Astrocyte (in vitro differentiated cells and primary cell): ENCODE data around the gene SCARF1. TPM values are rescaled to one million over a fixed set of nuclear protein-coding genes. Genes with fewer than 3 reads are reported as not detected.

Experiments
- DNase-seq: peaks from one replicate; pipeline ENCODE4 v3.0.0-alpha.2; 2010; ENCODE audit warnings: low read depth
- FAIRE-seq: peaks from 2 replicates; lab custom pipeline; 2011; peaks lifted over from hg19 to GRCh38; lab: Jason Lieb, UNC
- H2AFZ ChIP-seq: 2 replicates; pipeline ENCODE4 v1.6.0; 2012; ENCODE audit warnings: low read depth, low read length, inconsistent platforms
- H3K27ac ChIP-seq: 2 replicates; pipeline ENCODE4 v1.5.1; 2011; ENCODE audit warnings: low read depth, low read length, inconsistent platforms
- H3K27me3 ChIP-seq: 2 replicates; pipeline ENCODE4 v1.6.0; 2011; ENCODE audit warnings: low read length, inconsistent platforms; ENCODE audit not compliant: insufficient read depth
- H3K36me3 ChIP-seq: 2 replicates; pipeline ENCODE4 v1.5.1; 2011; ENCODE audit warnings: low read length, inconsistent platforms; ENCODE audit not compliant: insufficient read depth
- H3K4me1 ChIP-seq: 2 replicates; pipeline ENCODE4 v1.5.1; 2011; ENCODE audit warnings: low read length, inconsistent platforms; ENCODE audit not compliant: insufficient read depth
- H3K4me2 ChIP-seq: 2 replicates; pipeline ENCODE4 v1.6.0; 2012; ENCODE audit warnings: low read length, inconsistent platforms
- H3K4me3 ChIP-seq: 2 replicates; pipeline ENCODE4 v1.5.1; 2011; ENCODE audit warnings: low read depth, mild to moderate bottlenecking, low read length, inconsistent platforms; ENCODE audit not compliant: insufficient read depth
- H3K79me2 ChIP-seq: 2 replicates; pipeline ENCODE4 v1.6.0; 2012; ENCODE audit warnings: mild to moderate bottlenecking, low read length, inconsistent platforms; ENCODE audit not compliant: insufficient read depth
- H3K9ac ChIP-seq: 2 replicates; pipeline ENCODE4 v1.6.0; 2012; ENCODE audit warnings: mild to moderate bottlenecking, low read length, inconsistent platforms
- H3K9me3 ChIP-seq: 2 replicates; pipeline ENCODE4 v1.5.1; 2012; ENCODE audit warnings: low read depth, mild to moderate bottlenecking, low read length, inconsistent platforms; ENCODE audit not compliant: insufficient read depth
- H4K20me1 ChIP-seq: 2 replicates; pipeline ENCODE4 v1.6.0; 2012; ENCODE audit warnings: low read length, inconsistent platforms; ENCODE audit not compliant: insufficient read depth
- H3K27ac Mint-ChIP-seq: one replicate; pipeline ENCODE4 v1.8.0; 2021; ENCODE audit warnings: mild to moderate bottlenecking, mixed read lengths; ENCODE audit not compliant: unreplicated experiment
- H3K27me3 Mint-ChIP-seq: one replicate; pipeline ENCODE4 v1.8.0; 2021; ENCODE audit warnings: low read depth, mixed read lengths; ENCODE audit not compliant: unreplicated experiment
- H3K36me3 Mint-ChIP-seq: one replicate; pipeline ENCODE4 v1.8.0; 2021; ENCODE audit warnings: low read depth, mixed read lengths; ENCODE audit not compliant: unreplicated experiment
- H3K4me1 Mint-ChIP-seq: one replicate; pipeline ENCODE4 v1.8.0; 2021; ENCODE audit warnings: low read depth, mixed read lengths; ENCODE audit not compliant: unreplicated experiment
- H3K4me3 Mint-ChIP-seq: one replicate; pipeline ENCODE4 v1.8.0; 2021; ENCODE audit warnings: mild to moderate bottlenecking, moderate library complexity, mixed read lengths; ENCODE audit not compliant: unreplicated experiment
- H3K9me3 Mint-ChIP-seq: one replicate; pipeline ENCODE4 v1.8.0; 2021; ENCODE audit warnings: mild to moderate bottlenecking, mixed read lengths; ENCODE audit not compliant: unreplicated experiment
- EZH2 ChIP-seq: IDR thresholded peaks from 2 replicates; pipeline ENCODE4 v1.6.1; 2012; ENCODE audit warnings: mild to moderate bottlenecking, low read length, inconsistent platforms; ENCODE audit not compliant: insufficient read depth
- total RNA-seq: library from RNA; stranded (reverse); gene quantifications from 2 replicates; pipeline ENCODE4 v1.2.1, GENCODE V29; 2021
- TF ChIP-seq, protein P1 (sequence below): IDR thresholded peaks from 2 replicates; pipeline ENCODE4 v1.5.1; 2011; ENCODE audit warnings: low read depth, mild to moderate bottlenecking, inconsistent platforms, low read length, moderate library complexity; ENCODE audit not compliant: insufficient read depth

SCARF1 gene
- total RNA-seq, 1 donor from 2014 or later = 3.9 TPM

DNA sequence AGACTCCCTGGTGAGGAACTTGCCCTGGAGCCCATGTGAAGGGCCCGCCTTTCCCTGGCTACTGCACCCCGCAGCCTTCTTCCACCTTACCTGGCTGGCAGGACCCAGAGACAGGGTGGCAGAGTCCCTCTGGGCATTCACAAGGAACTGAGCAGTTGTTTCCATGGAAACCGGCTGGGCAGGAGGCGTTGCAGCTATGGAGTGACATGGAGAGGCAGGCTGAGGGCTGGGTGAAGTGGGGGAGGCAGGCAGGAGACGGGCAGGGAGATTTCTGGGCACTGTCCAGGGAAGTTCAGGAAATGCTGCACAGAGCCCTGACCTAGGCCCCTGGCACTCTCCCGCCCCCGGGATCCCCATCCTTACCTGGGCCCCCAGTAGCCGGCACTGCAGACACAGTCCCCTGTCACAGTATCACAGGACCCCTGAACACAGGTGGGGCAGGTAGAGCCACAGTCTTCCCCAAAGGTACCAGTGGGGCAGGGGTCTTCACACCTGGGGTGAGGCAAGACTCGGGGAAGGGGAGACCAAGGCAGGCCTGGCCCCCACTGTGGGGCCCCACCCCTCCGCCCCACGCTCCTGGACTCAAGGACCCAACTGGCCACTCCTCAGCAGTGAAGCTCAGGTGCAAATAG lies 5.9 kb downstream of the SCARF1 start:
- H3K79me2 ChIP-seq = no peaks in the 10 kb centered on the region
- TF ChIP-seq EZH2 = no peak
- TF ChIP-seq, protein P1, sequence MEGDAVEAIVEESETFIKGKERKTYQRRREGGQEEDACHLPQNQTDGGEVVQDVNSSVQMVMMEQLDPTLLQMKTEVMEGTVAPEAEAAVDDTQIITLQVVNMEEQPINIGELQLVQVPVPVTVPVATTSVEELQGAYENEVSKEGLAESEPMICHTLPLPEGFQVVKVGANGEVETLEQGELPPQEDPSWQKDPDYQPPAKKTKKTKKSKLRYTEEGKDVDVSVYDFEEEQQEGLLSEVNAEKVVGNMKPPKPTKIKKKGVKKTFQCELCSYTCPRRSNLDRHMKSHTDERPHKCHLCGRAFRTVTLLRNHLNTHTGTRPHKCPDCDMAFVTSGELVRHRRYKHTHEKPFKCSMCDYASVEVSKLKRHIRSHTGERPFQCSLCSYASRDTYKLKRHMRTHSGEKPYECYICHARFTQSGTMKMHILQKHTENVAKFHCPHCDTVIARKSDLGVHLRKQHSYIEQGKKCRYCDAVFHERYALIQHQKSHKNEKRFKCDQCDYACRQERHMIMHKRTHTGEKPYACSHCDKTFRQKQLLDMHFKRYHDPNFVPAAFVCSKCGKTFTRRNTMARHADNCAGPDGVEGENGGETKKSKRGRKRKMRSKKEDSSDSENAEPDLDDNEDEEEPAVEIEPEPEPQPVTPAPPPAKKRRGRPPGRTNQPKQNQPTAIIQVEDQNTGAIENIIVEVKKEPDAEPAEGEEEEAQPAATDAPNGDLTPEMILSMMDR = no peak
- no peak overlapping the region for H3K4me2 ChIP-seq
- H4K20me1 ChIP-seq = no peaks in the 10 kb centered on the region
- H3K27ac Mint-ChIP-seq = no peak overlapping the region
- no peak for FAIRE-seq
- H2AFZ ChIP-seq = no peak overlapping the region
- no peak for DNase-seq
- H3K27me3 Mint-ChIP-seq = peaks cover 4% of the 10 kb centered on the region
- H3K4me1 Mint-ChIP-seq = peaks cover 11% of the 10 kb centered on the region
- H3K4me3 Mint-ChIP-seq = no peak overlapping the region
- H3K9ac ChIP-seq = no peak overlapping the region
- H3K9me3 Mint-ChIP-seq = no peaks in the 10 kb centered on the region
- no peak overlapping the region for H3K4me3 ChIP-seq
- no peaks in the 10 kb centered on the region for H3K27me3 ChIP-seq
- no peaks in the 10 kb centered on the region for H3K9me3 ChIP-seq
- H3K27ac ChIP-seq = no peak overlapping the region
- H3K36me3 Mint-ChIP-seq = peaks cover 12% of the 10 kb centered on the region
- no peaks in the 10 kb centered on the region for H3K36me3 ChIP-seq
- H3K4me1 ChIP-seq = peaks cover 13% of the 10 kb centered on the region

DNA sequence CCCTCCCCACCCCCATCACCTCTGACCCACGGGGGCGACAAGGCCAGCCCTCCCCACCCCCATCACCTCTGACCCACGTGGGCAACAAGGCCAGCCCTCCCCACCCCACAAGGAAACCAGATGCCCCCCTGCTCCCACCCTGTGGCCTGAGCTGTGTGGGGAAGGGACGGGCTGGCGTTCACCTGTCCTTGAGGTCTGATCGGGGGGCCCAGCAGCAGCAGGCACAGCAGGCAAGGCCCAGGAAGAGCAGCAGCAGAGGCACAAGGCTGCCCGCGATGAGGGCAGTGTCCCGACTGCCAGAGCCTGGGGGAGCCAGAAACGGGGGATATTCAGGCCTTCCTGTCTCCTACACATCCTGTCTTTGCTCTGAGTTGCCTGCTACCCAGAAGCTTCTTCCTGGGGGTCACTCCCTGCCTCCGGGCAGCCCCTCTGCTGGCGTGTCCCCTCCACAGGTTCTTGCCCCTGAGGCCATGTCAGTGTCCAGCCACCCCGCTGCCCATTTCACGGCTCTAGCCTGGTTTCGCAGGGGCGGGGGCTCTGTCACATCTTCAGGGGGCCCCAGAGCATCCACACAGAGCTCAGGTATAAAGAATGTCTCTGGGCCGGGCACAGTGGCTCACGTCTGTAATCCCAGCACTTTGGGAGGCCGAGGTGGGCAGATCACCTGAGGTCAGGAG lies 6.8 kb downstream of the SCARF1 start:
- Mint-ChIP-seq H3K4me1 (peaks cover 3% of the 10 kb centered on the region), H3K9me3 (no peaks in the 10 kb centered on the region), H3K27ac (peak overlapping the region; percentile 53), H3K4me3 (no peak overlapping the region), H3K27me3 (peaks cover 4% of the 10 kb centered on the region), H3K36me3 (peaks cover 12% of the 10 kb centered on the region)
- Histone ChIP-seq H3K9ac (no peak overlapping the region), H2AFZ (no peak overlapping the region), H3K4me3 (no peak overlapping the region), H3K9me3 (no peaks in the 10 kb centered on the region), H3K27me3 (no peaks in the 10 kb centered on the region), H3K4me2 (no peak overlapping the region), H3K79me2 (no peaks in the 10 kb centered on the region), H3K4me1 (peaks cover 5% of the 10 kb centered on the region), H4K20me1 (no peaks in the 10 kb centered on the region), H3K36me3 (no peaks in the 10 kb centered on the region), H3K27ac (no peak overlapping the region)
- FAIRE-seq (no peak), DNase-seq (no peak)
- TF ChIP-seq EZH2 = no peak
- TF ChIP-seq, protein P1 = no peak

DNA sequence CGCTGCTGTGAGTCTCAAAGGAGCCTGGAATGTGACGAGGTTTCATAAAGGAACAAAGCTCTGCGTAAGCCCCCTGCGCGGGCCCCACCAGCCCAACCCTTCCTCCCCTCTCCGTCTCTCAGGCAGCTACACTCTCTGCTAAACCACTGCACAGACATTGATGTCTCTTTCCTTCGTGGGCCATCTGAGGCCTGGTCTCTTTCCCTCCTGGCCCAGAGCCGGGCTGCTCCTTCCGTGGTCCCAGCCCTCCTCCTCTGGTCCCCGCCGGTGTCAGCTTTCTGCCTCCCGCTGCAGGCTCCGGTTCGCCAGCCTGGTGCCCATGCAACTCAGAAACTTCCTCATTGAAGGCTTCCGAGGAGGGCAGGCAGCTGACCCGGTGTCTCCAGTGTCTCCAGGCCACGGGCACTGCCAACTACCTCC lies 7.4 kb downstream of the SCARF1 start:
- Mint-ChIP-seq H3K9me3 (no peaks in the 10 kb centered on the region), H3K36me3 (peaks cover 12% of the 10 kb centered on the region), H3K4me3 (no peak overlapping the region), H3K27me3 (peaks cover 4% of the 10 kb centered on the region), H3K4me1 (peaks cover 3% of the 10 kb centered on the region), H3K27ac (no peak overlapping the region)
- TF ChIP-seq, protein P1 = no peak
- no peak for TF ChIP-seq EZH2
- Histone ChIP-seq H4K20me1 (no peaks in the 10 kb centered on the region), H3K9ac (no peak overlapping the region), H3K4me3 (no peak overlapping the region), H3K9me3 (no peaks in the 10 kb centered on the region), H3K4me1 (no peaks in the 10 kb centered on the region), H3K27ac (no peak overlapping the region), H3K27me3 (no peaks in the 10 kb centered on the region), H3K36me3 (no peaks in the 10 kb centered on the region), H3K79me2 (no peaks in the 10 kb centered on the region), H2AFZ (no peak overlapping the region), H3K4me2 (no peak overlapping the region)
- no peak for FAIRE-seq
- no peak for DNase-seq
